Brain microvascular endothelial cell (primary cell): ENCODE data around the gene NRG4.
"Not testable (repeated sequence)": the region's sequence is repeated elsewhere in the genome, so short reads cannot be mapped to it uniquely, and the experiment has no call there.

Experiments
- DNase-seq: peaks from one replicate; pipeline ENCODE4 v3.0.0-alpha.2; 2020
- H3K27ac ChIP-seq: fragments of 250-450 bp; sonication (Bioruptor Pico); 2 replicates; pipeline ENCODE4 v1.5.1; 2020; ENCODE audit warnings: mild to moderate bottlenecking, moderate library complexity
- H3K27me3 ChIP-seq: fragments of 250-450 bp; sonication (Bioruptor Pico); replicated peaks from 2 replicates; pipeline ENCODE4 v1.5.1; 2020; ENCODE audit warnings: mild to moderate bottlenecking
- H3K36me3 ChIP-seq: fragments of 250-450 bp; sonication (Bioruptor Pico); replicated peaks from 2 replicates; pipeline ENCODE4 v1.5.1; 2020; ENCODE audit warnings: mild to moderate bottlenecking
- H3K4me3 ChIP-seq: 2 replicates; pipeline ENCODE4 v1.5.1; 2011; ENCODE audit warnings: low read depth, mild to moderate bottlenecking, control low read depth, low read length, moderate library complexity
- CTCF ChIP-seq: IDR thresholded peaks from 2 replicates; pipeline ENCODE4 v1.5.1; 2011; ENCODE audit warnings: low read depth, mild to moderate bottlenecking, moderate library complexity, low read length, control low read depth, inconsistent platforms; ENCODE audit errors: missing control alignments
- in situ Hi-C: cut with HindIII; loops from 2 replicates; pipeline ENCODE4 v1.10.0; 2017; ENCODE audit warnings: low sequenced_read_pairs, low pct_ligation_motif_present

The NRG4 gene

GRCh38 chr15:75985971-75986370 is 26.3 kb downstream of the NRG4 start:
- Histone ChIP-seq H3K27ac (no peak overlapping the region), H3K36me3 (no peaks in the 10 kb centered on the region), H3K27me3 (no peaks in the 10 kb centered on the region), H3K4me3 (no peak overlapping the region)
- TF ChIP-seq CTCF = no peak
- peak; percentile 9 for DNase-seq
- in situ Hi-C loops = no loop called here

- DNase-seq, H3K36me3 ChIP-seq, in situ Hi-C loops, H3K27me3 ChIP-seq, H3K4me3 ChIP-seq, H3K27ac ChIP-seq: not testable (repeated sequence)
Measured at GRCh38 chr15:75984706-75985105, 27.5 kb downstream of the NRG4 start.

- no peak for DNase-seq
- Histone ChIP-seq H3K36me3 (no peaks in the 10 kb centered on the region), H3K4me3 (no peak overlapping the region), H3K27me3 (no peaks in the 10 kb centered on the region), H3K27ac (no peak overlapping the region)
- no peak for TF ChIP-seq CTCF
- in situ Hi-C loops = no loop called here
Measured at GRCh38 chr15:75982468-75982867, 29.8 kb downstream of the NRG4 start.

GRCh38 chr15:75981149-75981815 is 30.9 kb downstream of the NRG4 start:
- H3K36me3 ChIP-seq = no peaks in the 10 kb centered on the region
- no peak for DNase-seq
- H3K4me3 ChIP-seq = no peak overlapping the region
- H3K27me3 ChIP-seq = no peaks in the 10 kb centered on the region
- TF ChIP-seq CTCF = no peak
- in situ Hi-C loops = no loop called here
- no peak overlapping the region for H3K27ac ChIP-seq

- in situ Hi-C loops, H3K27me3 ChIP-seq: not testable (repeated sequence)
Measured at GRCh38 chr15:75976766-75977165, 35.5 kb downstream of the NRG4 start.

GRCh38 chr15:75966073-75966472 is 46.2 kb downstream of the NRG4 start:
- no peak for DNase-seq
- no peak overlapping the region for H3K27ac ChIP-seq
- in situ Hi-C loops = no loop called here
- H3K27me3 ChIP-seq = no peaks in the 10 kb centered on the region
- no peaks in the 10 kb centered on the region for H3K36me3 ChIP-seq
- TF ChIP-seq CTCF = no peak
- H3K4me3 ChIP-seq = no peak overlapping the region

More at GRCh38 chr15:75976766-75977165, 35.5 kb downstream of the NRG4 start:
- not testable (repeated sequence) for H3K27ac ChIP-seq, H3K4me3 ChIP-seq, H3K36me3 ChIP-seq, DNase-seq

- in situ Hi-C loops = no loop called here
- no peaks in the 10 kb centered on the region for H3K36me3 ChIP-seq
- no peaks in the 10 kb centered on the region for H3K27me3 ChIP-seq
- no peak overlapping the region for H3K4me3 ChIP-seq
- H3K27ac ChIP-seq = no peak overlapping the region
- DNase-seq = no peak
- TF ChIP-seq CTCF = no peak
Measured at GRCh38 chr15:75961331-75961730, 50.9 kb downstream of the NRG4 start.
